Adrenal gland (tissue), 12 donors: ENCODE measurements around the gene C1D. TPM values are rescaled to one million over a fixed set of nuclear protein-coding genes. Genes with fewer than 3 reads are reported as not detected.

Experiments used
- DNase-seq, 7 donors: peaks; one replicate each; pipeline ENCODE4 v3.0.0-alpha.2; 2019 to 2020
- H3K27ac ChIP-seq, 5 donors: fragments of 200-600 bp; sonication (generic) in 4 of 5; 1 replicate in 3 of 5; 2 replicates in 2 of 5; pipeline versions ENCODE4 v1.5.1 to v1.8.0; 2016 to 2020; ENCODE audit warnings: mild to moderate bottlenecking in 1 of 5
- H3K27me3 ChIP-seq: fragments of 200-600 bp; 2 replicates; pipeline ENCODE4 v1.8.0; 2021
- H3K36me3 ChIP-seq, 2 donors: fragments of 200-600 bp; replicated peaks in 1 of 2; 1 replicate in 1 of 2; 2 replicates in 1 of 2; pipeline versions ENCODE4 v1.5.1 to v1.8.0; 2018 to 2022
- H3K4me1 ChIP-seq, 2 donors: fragments of 200-600 bp; replicated peaks in 1 of 2; 1 replicate in 1 of 2; 2 replicates in 1 of 2; pipeline versions ENCODE4 v1.5.1 to v1.8.0; 2018 to 2021
- H3K4me3 ChIP-seq, 4 donors: fragments of 200-600 bp; sonication (generic) in 3 of 4; one replicate each; pipeline ENCODE4 v1.5.1; 2016 to 2018
- H3K9me3 ChIP-seq, 3 donors: fragments of 200-600 bp; sonication (generic) in 1 of 3; replicated peaks in 1 of 3; 1 replicate in 2 of 3; 2 replicates in 1 of 3; pipeline versions ENCODE4 v1.5.1 to v1.8.0; 2016 to 2021
- POLR2A ChIP-seq, 2 donors: fragments of 450-650 bp; IDR thresholded peaks; one replicate each; pipeline ENCODE4 v1.6.1; 2017; ENCODE audit warnings: antibody characterized with exemption in 2 of 2, mild to moderate bottlenecking in 2 of 2, moderate library complexity in 1 of 2
- WGBS, 4 donors: extraction: QIAGEN DNeasy Blood & Tissue Kit in 2 of 4; methylation state at CpG; one replicate each; pipeline versions ENCODE4 v1.1.5 to v1.1.7; 2013 to 2017; 5-methylcytosine and 5-hydroxymethylcytosine counted together
- intact Hi-C, 2 donors: fragments of 100-400 bp; cut with DNase I; formaldehyde crosslinking; loops; one replicate each; pipeline versions ENCODE4 v1.14.1 to v1.15.0; 2022 to 2023
- polyA plus RNA-seq, 3 donors: library from polyadenylated mRNA; stranded (reverse); fragments of 200-250 nt in 2 of 3; fragments of 350-450 nt in 1 of 3; fragmentation: Illumina TruSeq in 1 of 3; extraction: RNeasy Lipid Tissue Mini Kit (QIAGEN cat#74804) in 1 of 3; gene quantifications; one replicate each; pipeline ENCODE4 v1.2.3, GENCODE V29; 2013 to 2014
- total RNA-seq, 9 donors: library from RNA; depleted of rRNA in 4 of 9; stranded (reverse); fragments of >200 nt in 4 of 9; fragments of 120-200 nt in 1 of 9; fragmentation: NEBNext Ultra II Directional in 1 of 9; extraction: Animal tissue kit (Norgen Biotek cat#: 25700) in 1 of 9; gene quantifications; one replicate each; pipeline versions ENCODE4 v1.1.0 to v1.2.4, GENCODE V29; 2013 to 2023
- TF ChIP-seq, protein P1 (sequence below), 6 experiments: fragments of 450-650 bp in 4 of 6; fragments of 200-600 bp in 2 of 6; sonication (generic) in 1 of 6; IDR thresholded peaks; 1 replicate in 5 of 6; 2 replicates in 1 of 6; pipeline versions ENCODE4 v1.5.1 to v1.8.0; 2016 to 2021; ENCODE audit warnings: antibody characterized with exemption in 6 of 6, mild to moderate bottlenecking in 2 of 6, moderate library complexity in 1 of 6
- donor health status: healthy with polysubstance abuse.
- donor health status: Bipolar disorder and iron deficiency.
- donor health status: DM: yes; HTN: yes; CAD: no.
- donor health status: DM: no; HTN: no; CAD: no.
- donor health status: DM: no; HTN: no; CAD: no.
- donor health status: DM: yes; HTN: yes; CAD: no.

Gene C1D
- total and polyA plus RNA-seq, 12 donors, result 7.3 to 77.8 (median 22.9) TPM

DNA sequence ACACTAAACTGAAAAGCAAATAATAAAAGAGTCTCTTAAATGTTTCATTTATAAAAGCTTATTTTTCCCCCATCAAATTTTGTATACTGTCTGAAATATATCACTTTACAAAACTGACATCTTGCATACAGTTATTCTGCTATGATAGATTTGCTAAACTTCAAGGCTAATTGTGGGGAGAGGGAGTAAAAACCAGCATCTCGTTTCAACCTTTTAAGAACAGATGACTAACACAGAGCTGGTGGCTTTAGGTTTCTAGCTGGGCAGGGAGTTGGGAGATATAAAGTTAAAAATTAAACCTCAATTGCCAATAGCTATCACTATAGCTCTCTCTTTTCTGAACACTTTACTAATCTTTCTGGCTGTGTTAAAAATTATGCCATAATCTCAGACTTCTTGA is 23.5 kb downstream of the C1D start:
- TF ChIP-seq, protein P1, sequence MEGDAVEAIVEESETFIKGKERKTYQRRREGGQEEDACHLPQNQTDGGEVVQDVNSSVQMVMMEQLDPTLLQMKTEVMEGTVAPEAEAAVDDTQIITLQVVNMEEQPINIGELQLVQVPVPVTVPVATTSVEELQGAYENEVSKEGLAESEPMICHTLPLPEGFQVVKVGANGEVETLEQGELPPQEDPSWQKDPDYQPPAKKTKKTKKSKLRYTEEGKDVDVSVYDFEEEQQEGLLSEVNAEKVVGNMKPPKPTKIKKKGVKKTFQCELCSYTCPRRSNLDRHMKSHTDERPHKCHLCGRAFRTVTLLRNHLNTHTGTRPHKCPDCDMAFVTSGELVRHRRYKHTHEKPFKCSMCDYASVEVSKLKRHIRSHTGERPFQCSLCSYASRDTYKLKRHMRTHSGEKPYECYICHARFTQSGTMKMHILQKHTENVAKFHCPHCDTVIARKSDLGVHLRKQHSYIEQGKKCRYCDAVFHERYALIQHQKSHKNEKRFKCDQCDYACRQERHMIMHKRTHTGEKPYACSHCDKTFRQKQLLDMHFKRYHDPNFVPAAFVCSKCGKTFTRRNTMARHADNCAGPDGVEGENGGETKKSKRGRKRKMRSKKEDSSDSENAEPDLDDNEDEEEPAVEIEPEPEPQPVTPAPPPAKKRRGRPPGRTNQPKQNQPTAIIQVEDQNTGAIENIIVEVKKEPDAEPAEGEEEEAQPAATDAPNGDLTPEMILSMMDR (IDR thresholded peaks at IDR 0.05), result no peak
- TF ChIP-seq POLR2A (IDR thresholded peaks at IDR 0.05), result no peak
- H3K27me3 ChIP-seq, result no peaks in the 10 kb centered on the region
- peaks cover 0 to 13% of the 10 kb centered on the region in 2 donors for H3K4me1 ChIP-seq
- H3K27ac ChIP-seq, result no peak overlapping the region
- intact Hi-C loops, result no loop called here
- no peaks in the 10 kb centered on the region for H3K9me3 ChIP-seq
- WGBS, 4 donors, result 30 to 38% (median 32%) methylated on average over 1 of the region's 1 CpG
- no peaks in the 10 kb centered on the region for H3K36me3 ChIP-seq
- H3K4me3 ChIP-seq, result no peak overlapping the region
- no peak for DNase-seq

DNA sequence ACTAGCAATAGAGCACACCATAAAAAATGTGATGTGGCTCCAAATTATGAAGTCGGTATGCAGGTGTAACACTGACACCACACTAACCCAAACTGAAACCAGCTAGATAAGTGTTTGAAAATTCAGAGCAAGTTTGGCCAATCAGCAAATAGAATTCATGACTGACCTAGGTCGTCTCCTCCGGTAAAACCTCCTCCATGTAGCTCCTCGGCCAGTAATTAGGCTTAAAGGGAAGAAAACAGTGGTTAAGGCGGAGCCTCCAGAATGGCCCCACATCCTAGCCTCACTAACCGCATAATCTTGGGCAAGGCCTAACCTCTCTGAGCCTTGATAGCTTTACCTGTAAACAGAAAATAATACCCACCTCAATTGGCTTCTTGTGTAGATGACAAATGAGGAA is 30.1 kb downstream of the C1D start:
- TF ChIP-seq, protein P1 (IDR thresholded peaks at IDR 0.05), result no peak
- no peak for TF ChIP-seq POLR2A (IDR thresholded peaks at IDR 0.05)
- H3K9me3 ChIP-seq, result no peaks in the 10 kb centered on the region
- no peaks in the 10 kb centered on the region for H3K27me3 ChIP-seq
- intact Hi-C loops, result no loop called here
- no peak overlapping the region for H3K27ac ChIP-seq
- H3K4me1 ChIP-seq, result no peaks in the 10 kb centered on the region
- WGBS, 4 donors, result 71 to 79% (median 75%) methylated on average over 6 of the region's 6 CpGs
- DNase-seq, result no peak
- H3K4me3 ChIP-seq, result no peak overlapping the region
- no peaks in the 10 kb centered on the region for H3K36me3 ChIP-seq

GRCh38 chr2:68031542-68032160 is 31.2 kb downstream of the C1D start:
- Histone ChIP-seq H3K27me3 (no peaks in the 10 kb centered on the region), H3K4me1 (no peaks in the 10 kb centered on the region), H3K27ac (no peak overlapping the region), H3K4me3 (no peak overlapping the region), H3K36me3 (no peaks in the 10 kb centered on the region), H3K9me3 (no peaks in the 10 kb centered on the region)
- intact Hi-C loops, result no loop called here
- no peak for TF ChIP-seq POLR2A (IDR thresholded peaks at IDR 0.05)
- TF ChIP-seq, protein P1 (IDR thresholded peaks at IDR 0.05), result peak; percentile 44 to 79 (median 70)
- no peak for DNase-seq
- 32 to 36% (median 34%) methylated on average over 2 of the region's 2 CpGs for WGBS, 4 donors

GRCh38 chr2:68031043-68031442 is 31.8 kb downstream of the C1D start:
- H3K27me3 ChIP-seq, result no peaks in the 10 kb centered on the region
- TF ChIP-seq, protein P1 (IDR thresholded peaks at IDR 0.05), result no peak
- TF ChIP-seq POLR2A (IDR thresholded peaks at IDR 0.05), result no peak
- DNase-seq, result no peak
- no peak overlapping the region for H3K4me3 ChIP-seq
- H3K27ac ChIP-seq, result no peak overlapping the region
- H3K4me1 ChIP-seq, result no peaks in the 10 kb centered on the region
- intact Hi-C loops, result no loop called here
- no peaks in the 10 kb centered on the region for H3K9me3 ChIP-seq
- no peaks in the 10 kb centered on the region for H3K36me3 ChIP-seq
